ENCODE results near the gene C19orf47.

GRCh38 chr19:40335101-40335500, 13.1 kb downstream of the C19orf47 start:
- TF ChIP-seq CTCF (conservative IDR thresholded peaks at IDR 0.05; ENCODE audit: low read length): no peak
- TF ChIP-seq EZH2phosphoT487 (IDR thresholded peaks at IDR 0.05; ENCODE audit: borderline replicate concordance, low read depth, low read length): no peak

Measured in OCI-LY7 (cell line).